Glomerular visceral epithelial cell (primary cell): ENCODE data around the gene SULF2.

Experiments
- DNase-seq: peaks from one replicate; pipeline ENCODE4 v3.0.0-alpha.2; 2016; ENCODE audit errors: extremely low spot score

SULF2 gene

DNA sequence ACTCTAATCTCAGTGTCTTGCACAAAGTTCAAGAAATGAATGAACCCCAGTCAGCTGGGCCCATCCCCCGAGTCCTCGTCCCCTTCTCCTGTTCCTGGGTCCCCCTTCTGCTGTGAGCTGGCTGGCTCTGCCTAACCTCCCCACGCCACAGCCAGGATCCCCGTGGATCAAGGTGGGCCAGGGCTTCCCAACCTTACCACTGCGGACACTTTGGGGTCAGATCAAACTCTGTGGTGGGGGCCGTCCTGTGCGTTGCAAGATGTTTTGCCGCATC, 116.2 kb downstream of the SULF2 start:
- no peak for DNase-seq

DNA sequence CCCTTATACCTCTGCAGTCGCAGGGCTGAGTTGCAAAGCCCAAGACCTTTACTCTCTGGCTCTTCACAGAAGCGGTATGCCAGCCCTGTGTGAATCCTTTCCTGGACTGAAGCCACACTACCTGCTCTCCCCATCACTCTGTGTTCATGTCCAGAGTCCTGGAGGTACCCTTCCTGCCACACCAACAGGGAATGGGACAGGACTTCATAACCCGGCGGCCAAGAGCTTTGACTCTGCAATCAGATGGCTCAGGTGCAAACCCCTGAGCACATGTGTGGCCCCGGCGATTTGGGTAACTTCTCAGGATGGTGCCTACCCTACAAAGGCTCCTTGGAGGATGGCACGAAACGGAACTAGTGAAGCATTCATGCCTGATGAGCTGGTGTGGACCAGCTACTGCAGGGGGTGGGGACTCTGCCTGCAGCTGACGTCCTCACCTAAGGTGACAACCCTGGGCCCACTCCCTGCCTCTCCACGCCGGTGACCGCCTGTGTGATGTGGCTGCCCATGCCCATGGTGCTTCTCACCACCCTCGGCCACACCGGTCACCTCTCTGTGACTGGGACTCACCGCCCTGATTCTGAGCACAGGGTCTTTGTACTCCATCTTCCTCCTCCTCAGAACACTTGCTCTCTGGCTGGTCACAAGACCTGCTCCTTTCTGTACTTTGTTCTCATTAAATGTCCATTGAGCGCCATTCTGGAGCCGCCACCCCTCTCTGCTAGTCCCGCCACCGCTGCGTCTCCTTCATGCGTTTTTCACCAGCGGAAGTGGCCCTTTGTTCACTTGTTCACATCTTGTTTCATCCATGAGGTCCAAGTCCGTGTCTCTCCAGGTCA, 116.7 kb downstream of the SULF2 start:
- no peak for DNase-seq

DNA sequence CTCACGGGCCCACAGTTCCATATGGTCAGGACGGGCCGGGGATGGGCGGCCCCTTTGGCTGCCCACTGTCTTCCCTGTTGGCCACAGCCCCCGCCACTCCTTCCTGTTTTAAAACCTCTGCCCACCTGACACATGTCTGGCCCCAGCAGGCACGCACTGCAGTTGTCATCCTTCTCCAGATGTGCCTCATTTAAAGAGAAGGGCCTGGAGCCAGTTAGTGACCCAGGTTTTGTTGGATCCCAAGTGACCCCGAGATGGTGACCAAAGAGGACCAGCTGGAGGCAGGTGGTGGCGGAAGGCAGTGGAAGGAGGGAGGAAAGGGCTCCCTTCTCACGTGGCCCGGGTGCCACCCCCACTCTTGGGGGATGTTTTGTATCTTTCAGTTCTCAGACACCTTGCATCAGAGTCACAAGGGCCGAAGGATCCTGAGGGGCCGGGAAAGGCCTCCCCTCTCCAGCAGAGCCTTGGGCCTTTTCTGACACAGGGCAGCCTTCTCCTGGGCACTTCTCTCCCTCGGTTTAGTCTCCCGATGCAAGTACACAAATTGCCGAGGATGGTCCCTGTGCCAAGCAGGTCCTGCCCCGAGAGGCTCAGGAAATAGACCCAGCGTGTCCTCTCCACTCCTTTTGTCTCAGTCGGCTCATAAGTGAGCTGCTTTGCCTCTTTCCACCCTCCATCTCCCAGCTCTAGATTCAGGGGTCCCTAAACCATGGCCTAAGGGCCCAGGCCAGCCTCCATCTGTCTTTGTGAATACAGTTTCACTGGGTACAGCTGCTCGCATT, 117.6 kb downstream of the SULF2 start:
- no peak for DNase-seq

DNA sequence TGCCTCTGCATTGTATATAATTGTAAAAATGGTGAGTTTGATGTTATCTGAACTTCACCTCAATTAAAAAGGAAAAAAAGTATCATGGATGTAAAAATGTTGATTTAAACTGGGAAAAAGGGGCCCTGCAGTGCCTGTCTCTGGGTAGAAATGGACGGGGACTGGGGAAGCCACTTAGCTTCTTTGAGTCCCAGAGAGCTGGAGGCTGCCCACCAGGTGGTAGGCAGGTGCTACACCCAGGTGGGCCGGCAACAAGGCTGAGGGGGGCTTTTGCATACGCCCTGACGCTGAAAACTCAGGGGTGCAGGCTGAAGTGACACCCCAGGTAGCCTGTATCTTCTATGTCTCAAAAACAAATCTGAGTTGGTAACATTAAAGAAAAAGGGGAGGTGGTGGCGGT, 118.2 kb downstream of the SULF2 start:
- no peak for DNase-seq

DNA sequence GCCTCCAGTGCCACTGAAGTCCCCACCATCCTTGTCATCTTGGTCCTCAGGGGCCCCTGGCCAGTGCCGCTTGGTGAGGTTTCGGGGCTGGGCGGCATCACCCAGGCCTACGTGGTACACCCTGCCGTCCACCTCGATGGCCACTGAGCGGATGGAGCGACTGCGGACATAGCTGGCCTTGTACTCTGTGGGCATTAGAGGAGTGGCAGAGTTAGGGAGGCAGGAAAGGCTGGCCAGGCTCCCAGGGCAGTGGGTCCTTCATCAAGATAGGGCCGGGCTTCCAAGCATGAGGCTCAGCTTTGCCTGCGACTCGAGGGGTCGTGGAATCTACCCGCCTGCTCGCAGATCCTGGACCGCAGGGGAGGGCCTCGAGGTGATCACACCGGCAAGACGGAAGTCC, 119.0 kb downstream of the SULF2 start:
- DNase-seq = no peak

DNA sequence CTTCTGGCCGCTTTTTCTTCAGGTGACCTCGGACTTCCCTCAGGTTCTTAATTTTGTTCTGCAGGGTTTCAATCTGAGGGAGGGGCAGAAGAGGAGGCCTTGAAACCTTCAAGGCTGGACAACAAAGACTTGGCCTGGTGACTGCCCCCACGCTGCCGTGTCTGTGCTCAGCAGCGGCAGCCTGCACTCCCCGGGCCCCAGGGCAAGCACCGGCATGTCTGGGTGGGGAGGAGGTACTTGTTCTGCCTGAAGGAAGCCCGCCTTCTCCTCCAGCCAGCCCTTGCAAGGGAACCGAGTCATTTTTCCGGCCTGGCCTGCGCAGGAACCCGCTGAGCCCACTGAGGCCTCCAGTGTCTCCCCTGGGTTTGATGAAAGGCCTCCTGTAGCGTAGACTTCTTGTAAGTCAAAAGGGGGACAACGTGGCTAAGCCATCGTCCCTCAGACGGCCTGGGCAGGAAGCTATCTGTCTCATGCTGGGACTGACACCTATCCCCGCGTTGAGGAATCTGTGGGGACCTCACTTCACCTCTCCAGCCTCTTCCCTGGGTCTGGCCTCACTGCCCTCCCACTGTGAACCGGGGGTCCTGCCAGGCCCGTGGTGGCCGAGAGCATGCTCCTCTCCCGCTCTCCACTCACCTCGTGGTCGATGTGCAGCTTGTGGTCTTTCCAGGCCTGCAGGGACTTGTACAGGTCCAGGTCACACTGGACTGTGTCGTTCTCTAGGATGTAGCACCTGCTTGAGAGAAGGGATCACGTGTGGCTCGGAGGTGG, 119.9 kb downstream of the SULF2 start:
- DNase-seq = no peak

DNA sequence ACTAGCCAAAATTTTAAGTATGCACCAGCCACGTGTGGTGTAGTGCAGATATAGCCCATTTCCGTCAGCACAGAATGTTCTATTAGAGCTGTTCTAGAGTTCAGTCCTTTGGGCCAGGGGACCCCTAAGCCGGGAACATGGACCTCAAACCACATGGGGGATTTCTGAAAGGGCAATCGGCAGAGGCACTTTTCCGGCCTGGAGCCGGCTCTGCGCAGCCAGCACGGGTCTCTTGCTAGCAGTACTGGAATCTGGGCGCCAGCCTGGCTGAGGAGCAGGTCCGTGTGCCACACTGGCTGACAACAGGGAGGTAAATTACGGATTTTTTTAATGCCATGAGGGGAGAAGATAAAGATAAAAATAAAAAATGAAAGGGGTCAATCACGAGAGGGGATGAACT, 120.5 kb downstream of the SULF2 start:
- DNase-seq = no peak

DNA sequence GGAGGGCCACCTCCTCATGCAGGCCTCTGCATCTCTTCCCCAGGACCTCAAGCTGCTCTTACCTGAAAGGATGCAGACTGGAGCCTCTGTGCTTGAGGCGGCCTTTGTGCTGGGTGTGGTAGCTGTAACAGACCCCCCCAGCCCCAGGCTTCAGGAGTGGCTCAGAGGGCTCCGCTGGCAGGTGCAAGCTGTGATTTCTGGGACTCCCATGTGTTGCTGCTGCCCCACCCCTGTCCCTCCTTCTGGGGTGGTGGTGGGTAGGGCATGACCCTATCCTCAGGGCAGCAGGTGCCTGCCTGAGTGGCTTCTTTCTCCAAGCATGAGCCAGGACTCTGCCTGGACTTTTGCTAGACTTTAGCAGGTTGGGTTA, 121.2 kb downstream of the SULF2 start:
- no peak for DNase-seq

DNA sequence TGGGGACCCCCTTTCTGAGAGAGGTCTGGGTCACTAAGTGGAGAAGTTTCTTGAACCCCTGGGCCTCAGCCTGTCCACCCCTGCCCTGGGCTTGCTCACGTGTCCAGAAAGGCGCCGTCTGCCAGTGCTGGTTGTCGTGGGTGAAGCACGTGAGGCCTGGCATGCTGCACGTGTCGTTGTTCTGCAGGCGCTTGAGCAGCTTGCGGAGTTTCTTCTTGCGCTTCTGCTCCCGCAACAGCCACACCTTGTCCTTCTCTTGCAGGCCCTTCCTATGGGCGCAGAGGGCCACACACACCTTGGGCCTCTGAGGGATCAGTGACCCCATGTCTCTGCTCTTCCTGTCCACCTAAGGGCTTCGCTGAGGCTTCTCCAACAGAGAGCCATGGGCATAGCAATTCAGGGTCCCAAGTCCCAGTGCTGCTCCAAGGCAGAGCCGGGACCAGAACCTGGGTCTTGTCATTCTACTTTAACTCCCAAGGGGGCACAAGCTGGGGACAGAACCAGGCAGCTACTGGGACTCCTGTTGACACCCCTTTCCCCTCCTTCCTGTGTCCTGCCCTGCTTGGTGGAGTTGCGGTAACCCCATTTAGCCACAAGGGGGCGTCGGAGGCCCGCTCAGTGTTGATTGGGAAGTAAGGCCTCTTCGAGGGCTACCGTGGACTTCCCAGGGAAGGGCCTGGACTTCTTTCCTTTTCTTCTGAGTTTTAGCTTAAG, 121.8 kb downstream of the SULF2 start:
- DNase-seq = peak; percentile 84

DNA sequence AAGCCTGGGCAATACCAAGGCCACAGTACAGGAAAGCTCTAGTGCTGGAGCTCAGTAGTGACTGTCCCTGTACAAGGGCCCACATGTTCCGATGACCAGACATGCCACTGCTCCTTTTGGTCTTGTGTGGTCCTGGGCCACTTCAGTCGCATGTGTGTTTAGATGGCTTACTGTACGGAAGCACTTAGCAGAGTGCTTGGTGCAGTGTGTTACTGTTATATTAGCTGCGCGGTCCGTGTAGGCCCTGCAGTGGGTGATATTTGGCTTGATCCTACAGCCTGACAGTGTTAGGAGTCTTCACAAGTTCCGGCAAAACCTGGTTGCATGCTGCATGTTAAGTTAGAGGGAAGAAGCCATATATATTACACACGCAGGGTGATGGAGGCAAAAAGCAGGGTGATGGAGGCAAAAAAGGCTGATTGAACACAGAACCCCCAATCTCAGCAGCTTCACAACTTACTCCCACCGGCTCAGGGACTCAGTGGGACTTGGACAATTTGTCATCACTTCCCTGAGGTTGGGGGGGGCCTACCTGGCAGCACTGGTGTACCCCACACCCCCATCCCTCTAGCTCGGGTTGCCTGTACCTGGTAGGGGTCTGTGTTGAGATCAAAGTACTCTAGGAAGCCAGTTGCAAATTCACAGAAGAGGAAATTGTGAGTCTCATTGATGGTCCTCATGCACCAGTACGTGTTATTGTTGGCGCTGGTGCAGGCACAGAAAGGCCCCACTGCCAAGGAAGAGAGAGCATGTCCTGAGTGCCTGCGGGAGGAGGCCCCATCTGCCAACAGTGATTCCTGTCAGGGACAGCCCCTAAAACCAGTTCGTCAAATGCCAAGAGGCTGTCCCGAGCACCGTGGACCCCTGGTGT, 122.6 kb downstream of the SULF2 start:
- DNase-seq = no peak

DNA sequence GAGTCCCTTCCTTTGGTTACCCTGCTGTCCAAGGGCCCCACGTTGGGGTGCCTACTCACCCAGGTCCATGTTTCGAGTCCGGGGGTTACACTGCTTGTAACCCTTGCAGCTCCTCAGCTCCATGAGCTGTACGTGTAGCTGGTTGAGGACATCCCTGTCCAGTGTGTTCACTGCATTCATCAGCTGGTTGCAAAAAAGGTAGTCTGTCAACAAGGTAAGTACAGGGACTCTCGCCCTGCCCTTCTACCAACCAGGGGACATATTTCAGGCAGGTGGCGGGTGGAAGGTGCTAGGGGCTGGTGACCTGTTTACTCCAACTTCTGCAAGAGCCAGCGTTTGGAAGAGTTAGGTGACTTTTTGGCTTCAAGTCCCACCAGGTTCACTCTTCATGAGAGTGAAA, 123.6 kb downstream of the SULF2 start:
- DNase-seq = no peak

DNA sequence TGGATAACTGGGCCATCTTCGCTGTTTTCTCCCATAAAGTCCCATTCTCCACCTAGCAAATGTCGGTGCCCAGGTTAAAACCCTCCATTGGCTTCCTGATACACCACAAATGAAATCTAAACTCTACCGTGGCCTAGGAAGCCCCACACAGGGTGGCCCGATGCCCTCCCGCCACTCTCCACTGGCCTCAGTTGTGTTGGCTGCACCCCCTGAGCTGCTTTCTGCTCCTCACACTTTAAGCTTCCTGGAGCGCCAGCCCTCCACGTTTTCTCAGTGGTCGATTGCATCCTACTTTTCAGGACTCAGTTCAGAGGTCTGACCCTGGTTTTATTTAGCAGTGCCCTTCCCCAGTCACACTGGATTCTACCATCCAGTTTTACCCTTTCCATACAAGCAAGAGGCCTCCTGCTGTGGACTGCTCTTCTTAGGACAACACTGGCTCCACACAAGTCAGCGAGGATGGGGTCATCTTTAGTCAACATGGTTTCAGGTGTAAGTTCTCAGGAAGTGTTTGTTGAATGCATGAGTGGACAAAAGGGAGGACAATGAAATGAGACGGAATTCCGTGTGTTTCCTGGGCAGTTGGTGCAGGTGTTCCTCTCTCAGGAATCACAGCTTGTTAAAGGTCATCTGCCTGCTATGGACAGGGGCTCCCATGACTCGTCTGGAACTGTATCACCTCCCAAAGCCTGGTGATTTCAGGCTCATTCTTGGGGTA, 124.1 kb downstream of the SULF2 start:
- DNase-seq = no peak

DNA sequence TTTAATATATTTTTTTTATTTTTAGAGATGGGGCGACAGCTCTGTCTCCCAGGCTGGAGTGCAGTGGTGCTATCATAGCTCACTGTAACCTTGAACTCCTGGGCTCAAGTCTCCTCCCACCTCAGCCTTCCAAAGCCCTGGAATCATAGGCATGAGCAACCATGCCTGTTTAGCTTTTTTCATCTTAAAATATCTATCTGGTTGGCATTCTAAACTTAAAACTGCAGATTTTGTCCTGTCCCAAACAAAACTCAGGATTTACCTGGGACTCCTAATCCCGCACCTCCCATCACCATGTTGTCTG, 124.7 kb downstream of the SULF2 start:
- no peak for DNase-seq

DNA sequence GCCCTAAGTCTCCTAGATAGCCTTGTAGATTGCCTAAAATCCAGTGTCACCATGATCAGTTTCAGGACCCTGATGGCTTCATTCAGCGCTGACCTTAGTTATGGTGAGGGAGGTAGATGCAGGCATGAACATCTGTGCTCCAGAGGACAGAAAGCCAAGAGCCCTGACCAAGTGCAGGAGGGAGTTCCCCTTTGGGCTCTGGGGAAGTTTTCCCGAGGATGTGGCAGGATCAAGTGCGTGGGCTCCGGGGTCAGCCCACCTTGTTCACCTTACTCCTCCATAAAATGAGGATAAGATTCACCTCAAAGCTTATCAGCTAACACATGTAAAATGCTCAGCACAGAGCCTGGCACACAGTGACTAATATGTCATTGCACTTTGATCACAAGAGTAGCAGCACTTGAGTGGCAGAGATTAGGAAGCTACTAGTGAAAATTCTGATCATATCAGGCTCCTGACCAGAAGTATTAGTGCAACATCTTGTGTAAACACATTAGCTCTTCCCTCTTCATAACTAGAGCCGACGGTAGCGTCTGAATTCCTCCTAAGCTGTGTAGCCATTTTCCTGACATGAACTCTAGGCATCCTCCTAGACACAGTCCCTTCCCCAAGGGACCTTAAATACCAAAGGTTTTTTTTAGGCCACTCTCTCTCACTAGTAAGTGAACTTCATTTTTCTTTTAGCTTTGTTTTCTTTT, 125.2 kb downstream of the SULF2 start:
- no peak for DNase-seq

DNA sequence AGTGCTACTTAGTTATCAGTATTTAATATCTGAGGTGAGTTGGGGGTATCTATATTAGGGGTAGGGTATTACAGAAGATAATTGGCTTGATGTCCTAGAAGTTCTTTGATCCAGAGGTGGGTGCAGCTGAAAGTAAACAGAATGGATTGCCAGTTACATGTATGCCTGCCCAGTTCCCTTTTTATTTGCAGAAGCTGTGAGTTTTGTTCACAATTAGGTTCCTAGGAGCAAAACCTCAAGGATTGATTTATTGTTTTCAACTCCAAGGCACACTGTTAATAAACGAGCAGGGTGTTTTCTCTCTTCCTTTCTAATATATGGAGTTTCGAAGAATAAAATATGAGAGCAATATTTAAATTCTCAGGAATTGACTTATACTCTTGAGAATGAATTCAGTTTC, 129.0 kb downstream of the SULF2 start:
- DNase-seq = no peak

DNA sequence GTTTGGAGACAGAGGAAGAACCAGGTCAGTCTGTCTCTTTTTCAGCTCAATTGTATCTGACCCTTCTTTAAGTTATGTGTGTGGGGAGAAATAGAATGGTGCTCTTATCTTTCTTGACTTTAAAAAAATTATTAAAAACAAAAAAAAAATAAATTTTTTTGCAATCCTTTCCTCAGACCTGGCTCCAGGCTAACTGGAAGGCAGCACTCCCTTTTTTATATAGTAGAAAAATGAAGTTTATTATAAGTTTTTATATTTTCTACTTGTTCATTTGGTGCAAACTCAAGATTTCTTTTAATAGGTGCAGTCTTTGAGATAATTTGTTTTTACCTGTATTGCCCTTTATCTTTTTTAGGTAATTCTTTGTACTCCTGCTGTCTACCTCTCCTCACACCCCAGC, 129.6 kb downstream of the SULF2 start:
- no peak for DNase-seq

DNA sequence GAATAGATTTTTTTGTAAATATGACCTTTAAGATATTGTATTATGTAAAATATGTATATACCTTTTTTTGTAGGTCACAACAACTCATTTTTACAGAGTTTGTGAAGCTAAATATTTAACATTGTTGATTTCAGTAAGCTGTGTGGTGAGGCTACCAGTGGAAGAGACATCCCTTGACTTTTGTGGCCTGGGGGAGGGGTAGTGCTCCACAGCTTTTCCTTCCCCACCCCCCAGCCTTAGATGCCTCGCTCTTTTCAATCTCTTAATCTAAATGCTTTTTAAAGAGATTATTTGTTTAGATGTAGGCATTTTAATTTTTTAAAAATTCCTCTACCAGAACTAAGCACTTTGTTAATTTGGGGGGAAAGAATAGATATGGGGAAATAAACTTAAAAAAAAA, 130.9 kb downstream of the SULF2 start:
- DNase-seq = no peak

DNA sequence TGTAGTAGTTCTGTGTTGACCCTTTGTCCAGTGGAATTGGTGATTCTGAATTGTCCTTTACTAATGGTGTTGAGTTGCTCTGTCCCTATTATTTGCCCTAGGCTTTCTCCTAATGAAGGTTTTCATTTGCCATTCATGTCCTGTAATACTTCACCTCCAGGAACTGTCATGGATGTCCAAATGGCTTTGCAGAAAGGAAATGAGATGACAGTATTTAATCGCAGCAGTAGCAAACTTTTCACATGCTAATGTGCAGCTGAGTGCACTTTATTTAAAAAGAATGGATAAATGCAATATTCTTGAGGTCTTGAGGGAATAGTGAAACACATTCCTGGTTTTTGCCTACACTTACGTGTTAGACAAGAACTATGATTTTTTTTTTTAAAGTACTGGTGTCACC, 131.4 kb downstream of the SULF2 start:
- DNase-seq = no peak

DNA sequence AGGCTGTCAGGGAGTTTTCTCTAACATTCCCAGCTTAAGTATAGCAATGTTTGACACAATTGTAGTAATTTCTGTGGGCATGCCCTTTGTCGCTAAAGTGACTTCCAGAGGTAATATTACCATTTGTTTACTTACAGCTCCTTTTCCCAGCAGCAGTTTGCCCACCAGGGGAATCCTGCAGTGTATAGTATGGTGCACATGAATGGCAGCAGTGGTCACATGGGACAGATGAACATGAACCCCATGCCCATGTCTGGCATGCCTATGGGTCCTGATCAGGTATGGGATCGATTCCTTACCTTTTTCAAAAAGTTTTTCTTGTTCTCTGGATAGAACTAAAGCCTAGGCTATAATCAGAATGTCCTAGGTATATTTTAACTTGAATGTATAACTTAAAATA, 132.5 kb downstream of the SULF2 start:
- DNase-seq = no peak

DNA sequence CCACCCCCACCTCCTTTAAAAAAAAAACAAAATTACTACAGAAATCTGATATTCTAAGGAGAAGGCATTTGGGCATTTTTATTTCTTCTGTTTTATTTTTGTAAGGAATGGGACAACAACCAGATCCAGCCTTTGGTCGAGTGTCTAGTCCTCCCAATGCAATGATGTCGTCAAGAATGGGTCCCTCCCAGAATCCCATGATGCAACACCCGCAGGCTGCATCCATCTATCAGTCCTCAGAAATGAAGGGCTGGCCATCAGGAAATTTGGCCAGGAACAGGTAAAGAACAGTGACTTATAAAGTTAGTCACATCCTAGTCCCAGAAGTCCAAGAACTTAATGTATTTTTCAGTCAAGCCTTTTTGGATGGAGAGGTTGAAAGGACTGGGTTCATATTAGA, 133.0 kb downstream of the SULF2 start:
- no peak for DNase-seq
